IPS DF 6.9 (cell line): ENCODE measurements around the gene DMD.
"Not testable (repeated sequence)": the region's sequence is repeated elsewhere in the genome, so short reads cannot be mapped to it uniquely, and the experiment has no call there.

Experiments
- DNase-seq: peaks from one replicate; pipeline ENCODE4 v3.0.0-alpha.2; 2013; ENCODE audit warnings: low read depth, low spot score
- H3K27ac ChIP-seq: one replicate; pipeline ENCODE4 v1.5.1; 2013; ENCODE audit warnings: low read length, control low read depth
- H3K27me3 ChIP-seq: 2 replicates; pipeline ENCODE4 v1.6.1; 2013; ENCODE audit warnings: mild to moderate bottlenecking, low read length; ENCODE audit not compliant: control insufficient read depth, insufficient read depth
- H3K36me3 ChIP-seq: 2 replicates; pipeline ENCODE4 v1.6.1; 2013; ENCODE audit warnings: low read length; ENCODE audit not compliant: control insufficient read depth, insufficient read depth
- H3K4me1 ChIP-seq: 2 replicates; pipeline ENCODE4 v1.6.1; 2013; ENCODE audit warnings: low read length; ENCODE audit not compliant: control insufficient read depth, insufficient read depth
- H3K4me3 ChIP-seq: 2 replicates; pipeline ENCODE4 v1.5.1; 2013; ENCODE audit warnings: mild to moderate bottlenecking, low read length
- H3K9me3 ChIP-seq: 2 replicates; pipeline ENCODE4 v1.6.1; 2013; ENCODE audit warnings: low read length, inconsistent platforms; ENCODE audit not compliant: control insufficient read depth, insufficient read depth
- WGBS: extraction: QIAGEN DNeasy Blood & Tissue Kit; methylation state at CpG from one replicate; pipeline ENCODE4 v1.1.7; 2013; ENCODE audit warnings: mixed read lengths, missing lambda C conversion rate; ENCODE audit not compliant: insufficient read length, insufficient coverage; 5-methylcytosine and 5-hydroxymethylcytosine counted together

Gene DMD

GRCh38 chrX:33194289-33194688, 17.1 kb downstream of the DMD start:
- H3K4me1 ChIP-seq = no peaks in the 10 kb centered on the region
- no peak overlapping the region for H3K27ac ChIP-seq
- no CpG with 5 or more reads among the region's 2 CpGs for WGBS
- H3K9me3 ChIP-seq = no peaks in the 10 kb centered on the region
- no peak for DNase-seq
- H3K4me3 ChIP-seq = no peak overlapping the region
- no peaks in the 10 kb centered on the region for H3K27me3 ChIP-seq
- H3K36me3 ChIP-seq = no peaks in the 10 kb centered on the region

GRCh38 chrX:33190016-33190415, 21.3 kb downstream of the DMD start:
- Histone ChIP-seq H3K4me1 (no peaks in the 10 kb centered on the region), H3K9me3 (no peaks in the 10 kb centered on the region), H3K4me3 (no peak overlapping the region), H3K27ac (no peak overlapping the region), H3K27me3 (no peaks in the 10 kb centered on the region), H3K36me3 (no peaks in the 10 kb centered on the region)
- no CpG with 5 or more reads among the region's 1 CpG for WGBS
- no peak for DNase-seq

DNA sequence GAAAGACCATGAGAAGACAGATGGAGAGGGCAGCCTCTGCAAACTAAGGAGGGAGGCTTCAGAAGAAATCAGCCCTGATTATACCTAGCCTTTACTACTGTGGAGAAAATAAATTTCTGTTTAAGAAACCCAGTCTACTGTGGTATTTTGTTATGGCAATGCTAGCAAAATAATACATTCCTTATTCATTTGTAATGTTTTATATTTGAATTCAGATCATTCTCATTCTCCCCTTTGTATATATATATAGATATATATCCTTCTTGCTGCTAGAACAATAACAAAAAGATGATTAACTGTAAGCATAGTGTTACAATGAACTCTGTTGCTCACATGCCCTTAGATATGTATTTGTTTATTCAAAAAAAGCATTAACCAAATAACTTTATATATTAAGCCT, 22.5 kb downstream of the DMD start:
- no peaks in the 10 kb centered on the region for H3K36me3 ChIP-seq
- no peaks in the 10 kb centered on the region for H3K4me1 ChIP-seq
- no peaks in the 10 kb centered on the region for H3K9me3 ChIP-seq
- no peak overlapping the region for H3K4me3 ChIP-seq
- no peaks in the 10 kb centered on the region for H3K27me3 ChIP-seq
- no peak overlapping the region for H3K27ac ChIP-seq
- no peak for DNase-seq

- Histone ChIP-seq H3K4me1 (no peaks in the 10 kb centered on the region), H3K36me3 (no peaks in the 10 kb centered on the region), H3K27me3 (no peaks in the 10 kb centered on the region), H3K9me3 (no peaks in the 10 kb centered on the region), H3K4me3 (no peak overlapping the region), H3K27ac (no peak overlapping the region)
- WGBS = no CpG with 5 or more reads among the region's 3 CpGs
- DNase-seq = no peak
Measured at GRCh38 chrX:33188286-33188685, 23.1 kb downstream of the DMD start.

DNA sequence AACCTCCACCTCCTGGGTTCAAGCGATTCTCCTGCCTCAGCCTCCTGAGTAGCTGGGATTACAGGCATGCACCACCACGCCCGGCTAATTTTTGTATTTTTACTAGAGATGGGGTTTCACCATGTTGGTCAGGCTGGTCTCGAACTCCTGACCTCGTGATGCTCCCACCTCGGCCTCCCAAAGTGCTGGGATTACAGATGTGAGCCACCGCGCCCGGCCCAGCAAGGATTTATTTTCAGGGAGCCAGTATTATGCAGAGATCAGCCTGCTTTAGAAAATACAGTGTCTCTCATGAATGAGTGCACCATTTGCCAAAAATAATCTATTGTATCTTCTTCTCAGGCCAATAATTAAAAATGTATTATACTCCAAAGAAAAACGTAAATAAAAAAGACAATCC, 26.5 kb downstream of the DMD start:
- no CpG with 5 or more reads among the region's 10 CpGs for WGBS
- DNase-seq, H3K27me3 ChIP-seq: not testable (repeated sequence)

DNA sequence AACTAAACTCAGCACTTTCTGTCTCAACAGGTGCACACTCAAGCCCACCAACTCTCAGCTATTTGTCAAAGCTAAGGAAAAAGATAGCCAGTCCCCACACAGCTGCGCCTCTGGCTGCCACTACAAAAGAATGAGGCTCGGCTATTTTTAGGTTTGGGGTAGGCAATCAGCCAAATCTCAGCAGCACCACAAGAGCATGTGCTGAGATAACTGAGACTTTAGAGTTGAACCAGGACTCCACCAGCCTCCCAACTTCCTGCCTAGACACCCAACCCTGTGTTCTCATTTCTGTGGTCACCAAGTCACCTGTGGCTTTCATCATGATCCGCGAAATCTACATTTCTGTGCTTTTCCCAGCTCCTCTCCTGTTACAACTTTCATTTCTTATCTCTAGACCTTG, 28.0 kb downstream of the DMD start:
- no peaks in the 10 kb centered on the region for H3K27me3 ChIP-seq
- no CpG with 5 or more reads among the region's 4 CpGs for WGBS
- H3K9me3 ChIP-seq = no peaks in the 10 kb centered on the region
- no peak overlapping the region for H3K27ac ChIP-seq
- no peaks in the 10 kb centered on the region for H3K4me1 ChIP-seq
- H3K4me3 ChIP-seq = no peak overlapping the region
- no peak for DNase-seq
- no peaks in the 10 kb centered on the region for H3K36me3 ChIP-seq

More for the DNA sequence above, 26.5 kb downstream of the DMD start:
- not testable (repeated sequence) for H3K9me3 ChIP-seq, H3K4me3 ChIP-seq, H3K36me3 ChIP-seq, H3K4me1 ChIP-seq, H3K27ac ChIP-seq

DNA sequence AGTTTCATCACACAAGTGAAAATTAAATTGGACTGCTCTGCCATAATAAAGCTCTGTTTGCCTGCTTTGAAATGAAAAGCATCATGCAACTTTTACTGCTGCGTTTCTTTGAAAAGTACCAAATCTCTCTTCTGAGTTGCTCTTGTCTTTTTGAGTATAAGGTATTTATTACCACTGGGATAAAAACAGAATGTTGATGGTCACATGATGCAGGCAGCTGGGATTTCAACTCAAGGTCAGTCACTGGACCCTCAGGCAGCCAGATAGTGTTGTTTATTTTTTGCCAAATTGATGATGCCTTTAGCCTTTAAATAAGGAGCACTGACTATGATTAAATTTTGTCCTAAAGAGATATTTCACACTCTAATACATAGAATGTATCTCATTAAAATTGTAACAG, 32.7 kb downstream of the DMD start:
- no peaks in the 10 kb centered on the region for H3K27me3 ChIP-seq
- no CpG with 5 or more reads among the region's 1 CpG for whole genome bisulfite sequencing
- no peaks in the 10 kb centered on the region for H3K9me3 ChIP-seq
- no peak overlapping the region for H3K27ac ChIP-seq
- H3K36me3 ChIP-seq = no peaks in the 10 kb centered on the region
- no peak for DNase-seq
- H3K4me3 ChIP-seq = no peak overlapping the region
- no peaks in the 10 kb centered on the region for H3K4me1 ChIP-seq

GRCh38 chrX:33178218-33178617, 33.1 kb downstream of the DMD start:
- no peak for DNase-seq
- H3K9me3 ChIP-seq = no peaks in the 10 kb centered on the region
- H3K4me3 ChIP-seq = no peak overlapping the region
- H3K27me3 ChIP-seq = no peaks in the 10 kb centered on the region
- no peaks in the 10 kb centered on the region for H3K36me3 ChIP-seq
- no CpG with 5 or more reads among the region's 4 CpGs for WGBS
- no peak overlapping the region for H3K27ac ChIP-seq
- no peaks in the 10 kb centered on the region for H3K4me1 ChIP-seq

- no peaks in the 10 kb centered on the region for H3K36me3 ChIP-seq
Measured at GRCh38 chrX:33175201-33175600, 36.1 kb downstream of the DMD start.

GRCh38 chrX:33171041-33171440, 40.3 kb downstream of the DMD start:
- Histone ChIP-seq H3K36me3 (no peaks in the 10 kb centered on the region), H3K4me1 (no peaks in the 10 kb centered on the region), H3K4me3 (no peak overlapping the region), H3K9me3 (no peaks in the 10 kb centered on the region), H3K27ac (no peak overlapping the region), H3K27me3 (no peaks in the 10 kb centered on the region)
- DNase-seq = no peak
- WGBS = no CpG with 5 or more reads among the region's 2 CpGs

More at GRCh38 chrX:33175201-33175600, 36.1 kb downstream of the DMD start:
- no peak overlapping the region for H3K27ac ChIP-seq
- H3K9me3 ChIP-seq = no peaks in the 10 kb centered on the region
- no peaks in the 10 kb centered on the region for H3K27me3 ChIP-seq
- no peaks in the 10 kb centered on the region for H3K4me1 ChIP-seq
- no CpG with 5 or more reads among the region's 1 CpG for WGBS
- DNase-seq = no peak
- H3K4me3 ChIP-seq = no peak overlapping the region

GRCh38 chrX:33161829-33162228, 49.5 kb downstream of the DMD start:
- H3K4me1 ChIP-seq = no peaks in the 10 kb centered on the region
- H3K9me3 ChIP-seq = no peaks in the 10 kb centered on the region
- no peak overlapping the region for H3K4me3 ChIP-seq
- H3K36me3 ChIP-seq = no peaks in the 10 kb centered on the region
- H3K27ac ChIP-seq = no peak overlapping the region
- no peaks in the 10 kb centered on the region for H3K27me3 ChIP-seq
- no peak for DNase-seq
